ENCODE measurements around the gene PROX1.

GRCh38 chr1:214018386-214019268 lies 30.9 kb downstream of the PROX1 start:
- TF ChIP-seq CTCF (IDR thresholded peaks at IDR 0.05) = no peak
- TF ChIP-seq POLR2A (IDR thresholded peaks at IDR 0.05) = no peak

All from body of pancreas (tissue), 4 donors.